Breast epithelium (tissue), 4 donors: ENCODE data around the gene CFAP58. TPM values are rescaled to one million over a fixed set of nuclear protein-coding genes. Genes with fewer than 3 reads are reported as not detected.

Experiments
- DNase-seq, 2 donors: peaks; one replicate each; pipeline ENCODE4 v3.0.0-alpha.2; 2019; ENCODE audit warnings: low spot score in 2 of 2
- H3K27ac ChIP-seq, 2 donors: fragments of 200-600 bp; sonication (generic) in 1 of 2; one replicate each; pipeline ENCODE4 v1.5.1; 2016 to 2019; ENCODE audit warnings: mild to moderate bottlenecking in 1 of 2
- H3K27me3 ChIP-seq, 2 donors: fragments of 200-600 bp; sonication (generic) in 1 of 2; one replicate each; pipeline versions ENCODE4 v1.5.1 to v1.6.0; 2017 to 2019; ENCODE audit warnings: control low read depth in 1 of 2, mild to moderate bottlenecking in 1 of 2
- H3K36me3 ChIP-seq: fragments of 200-600 bp; one replicate; pipeline ENCODE4 v1.5.1; 2019
- H3K4me1 ChIP-seq, 2 donors: fragments of 200-600 bp; sonication (generic); one replicate each; pipeline ENCODE4 v1.5.1; 2016 to 2019; ENCODE audit warnings: control low read depth in 1 of 2
- H3K4me3 ChIP-seq, 3 donors: fragments of 200-600 bp; sonication (generic); 1 replicate in 2 of 3; 2 replicates in 1 of 3; pipeline ENCODE4 v1.5.1; 2016 to 2019; ENCODE audit warnings: mild to moderate bottlenecking in 3 of 3, moderate library complexity in 2 of 3
- H3K9me3 ChIP-seq, 2 donors: fragments of 200-600 bp; sonication (generic) in 1 of 2; one replicate each; pipeline ENCODE4 v1.5.1; 2016 to 2019; ENCODE audit warnings: control low read depth in 1 of 2
- POLR2A ChIP-seq: fragments of 450-650 bp; IDR thresholded peaks from one replicate; pipeline ENCODE4 v1.6.1; 2016; ENCODE audit warnings: antibody characterized with exemption, mild to moderate bottlenecking, moderate library complexity
- POLR2AphosphoS5 ChIP-seq, 3 donors: sonication (generic); formaldehyde crosslinking; IDR thresholded peaks; one replicate each; pipeline ENCODE4 v1.6.1; 2017; ENCODE audit warnings: antibody characterized with exemption in 3 of 3
- intact Hi-C: fragments of 100-400 bp; cut with DNase I; formaldehyde crosslinking; loops from one replicate; pipeline ENCODE4 v1.15.1; 2023; ENCODE audit warnings: low total_unique reads
- total RNA-seq, 3 donors: library from RNA; depleted of rRNA; stranded (reverse); fragments of >200 nt; gene quantifications; one replicate each; pipeline ENCODE4 v1.1.0, GENCODE V29; 2016
- TF ChIP-seq, protein P1 (sequence below), 3 donors: fragments of 450-650 bp; IDR thresholded peaks; one replicate each; pipeline ENCODE4 v1.5.1; 2016 to 2017; ENCODE audit warnings: antibody characterized with exemption in 3 of 3, mild to moderate bottlenecking in 3 of 3, moderate library complexity in 3 of 3

Gene CFAP58
- total RNA-seq, 3 donors from 2014 or later = 0.16 to 0.98 (median 0.88) TPM

DNA sequence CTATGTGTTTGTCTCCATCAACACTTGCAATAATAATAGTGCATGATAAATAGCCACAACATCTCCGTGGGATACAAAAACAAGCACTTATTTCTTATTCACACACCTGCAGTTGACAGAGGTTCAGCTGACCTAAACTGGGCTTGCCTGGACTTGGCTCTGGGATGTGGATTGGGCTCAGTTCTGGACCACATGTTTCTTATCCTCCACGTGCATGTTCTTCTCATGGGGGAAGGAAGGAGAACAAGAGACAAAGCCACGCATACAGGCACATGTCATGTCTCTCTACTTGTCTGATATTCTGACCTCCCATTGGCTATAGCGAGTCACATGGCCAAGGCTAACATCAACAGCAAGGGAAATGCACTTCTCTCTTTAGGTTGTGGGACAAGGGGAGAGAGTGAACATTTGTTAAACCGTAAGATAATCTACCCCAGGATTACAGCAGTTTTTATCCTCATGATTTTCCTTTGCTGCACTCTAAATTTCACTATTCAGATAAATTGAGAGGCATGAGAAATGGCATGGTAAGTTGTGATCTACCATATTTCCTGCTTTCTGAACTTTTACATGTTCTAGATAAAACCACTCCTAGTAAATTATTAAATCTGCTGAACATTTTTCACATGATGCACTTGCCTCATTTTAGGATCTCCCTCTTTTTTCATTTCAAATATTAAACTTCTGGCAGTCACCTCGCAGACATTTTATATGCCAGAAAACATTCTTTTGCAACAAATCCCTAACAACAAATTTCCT is 33.7 kb downstream of the CFAP58 start:
- intact Hi-C loops = no loop called here
- no peaks in the 10 kb centered on the region for H3K9me3 ChIP-seq
- no peak overlapping the region for H3K4me3 ChIP-seq
- no peak for DNase-seq
- TF ChIP-seq POLR2AphosphoS5 (IDR thresholded peaks at IDR 0.05) (no peak), POLR2A (no peak)
- TF ChIP-seq, protein P1, sequence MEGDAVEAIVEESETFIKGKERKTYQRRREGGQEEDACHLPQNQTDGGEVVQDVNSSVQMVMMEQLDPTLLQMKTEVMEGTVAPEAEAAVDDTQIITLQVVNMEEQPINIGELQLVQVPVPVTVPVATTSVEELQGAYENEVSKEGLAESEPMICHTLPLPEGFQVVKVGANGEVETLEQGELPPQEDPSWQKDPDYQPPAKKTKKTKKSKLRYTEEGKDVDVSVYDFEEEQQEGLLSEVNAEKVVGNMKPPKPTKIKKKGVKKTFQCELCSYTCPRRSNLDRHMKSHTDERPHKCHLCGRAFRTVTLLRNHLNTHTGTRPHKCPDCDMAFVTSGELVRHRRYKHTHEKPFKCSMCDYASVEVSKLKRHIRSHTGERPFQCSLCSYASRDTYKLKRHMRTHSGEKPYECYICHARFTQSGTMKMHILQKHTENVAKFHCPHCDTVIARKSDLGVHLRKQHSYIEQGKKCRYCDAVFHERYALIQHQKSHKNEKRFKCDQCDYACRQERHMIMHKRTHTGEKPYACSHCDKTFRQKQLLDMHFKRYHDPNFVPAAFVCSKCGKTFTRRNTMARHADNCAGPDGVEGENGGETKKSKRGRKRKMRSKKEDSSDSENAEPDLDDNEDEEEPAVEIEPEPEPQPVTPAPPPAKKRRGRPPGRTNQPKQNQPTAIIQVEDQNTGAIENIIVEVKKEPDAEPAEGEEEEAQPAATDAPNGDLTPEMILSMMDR (IDR thresholded peaks at IDR 0.05) = no peak
- H3K27ac ChIP-seq = no peak overlapping the region
- no peaks in the 10 kb centered on the region for H3K27me3 ChIP-seq
- no peaks in the 10 kb centered on the region for H3K4me1 ChIP-seq
- H3K36me3 ChIP-seq = no peaks in the 10 kb centered on the region

DNA sequence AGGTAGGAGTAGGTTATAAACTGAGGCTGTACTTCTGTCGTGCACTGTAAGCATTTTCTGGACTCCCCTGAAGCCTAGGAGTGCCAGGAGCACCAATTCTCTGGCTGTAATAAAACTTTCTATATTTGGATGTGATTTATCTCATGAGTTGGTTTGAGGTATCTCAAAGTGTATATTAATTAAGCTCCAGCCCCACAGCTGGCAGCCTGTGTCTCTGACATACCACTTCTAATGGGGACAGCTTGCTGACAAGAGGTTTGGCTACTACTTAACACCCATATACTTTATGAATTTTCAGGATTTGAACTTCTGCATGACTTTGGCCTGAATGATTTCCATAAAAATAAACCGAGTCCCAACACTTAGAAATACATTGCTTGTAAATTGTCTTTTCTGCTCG is 35.2 kb downstream of the CFAP58 start:
- TF ChIP-seq, protein P1 (IDR thresholded peaks at IDR 0.05) = no peak
- TF ChIP-seq POLR2AphosphoS5 (IDR thresholded peaks at IDR 0.05) = no peak
- no peak for TF ChIP-seq POLR2A
- no peaks in the 10 kb centered on the region for H3K27me3 ChIP-seq
- DNase-seq = no peak
- no peaks in the 10 kb centered on the region for H3K9me3 ChIP-seq
- H3K27ac ChIP-seq = no peak overlapping the region
- H3K4me3 ChIP-seq = no peak overlapping the region
- H3K36me3 ChIP-seq = no peaks in the 10 kb centered on the region
- H3K4me1 ChIP-seq = no peaks in the 10 kb centered on the region
- intact Hi-C loops = no loop called here

DNA sequence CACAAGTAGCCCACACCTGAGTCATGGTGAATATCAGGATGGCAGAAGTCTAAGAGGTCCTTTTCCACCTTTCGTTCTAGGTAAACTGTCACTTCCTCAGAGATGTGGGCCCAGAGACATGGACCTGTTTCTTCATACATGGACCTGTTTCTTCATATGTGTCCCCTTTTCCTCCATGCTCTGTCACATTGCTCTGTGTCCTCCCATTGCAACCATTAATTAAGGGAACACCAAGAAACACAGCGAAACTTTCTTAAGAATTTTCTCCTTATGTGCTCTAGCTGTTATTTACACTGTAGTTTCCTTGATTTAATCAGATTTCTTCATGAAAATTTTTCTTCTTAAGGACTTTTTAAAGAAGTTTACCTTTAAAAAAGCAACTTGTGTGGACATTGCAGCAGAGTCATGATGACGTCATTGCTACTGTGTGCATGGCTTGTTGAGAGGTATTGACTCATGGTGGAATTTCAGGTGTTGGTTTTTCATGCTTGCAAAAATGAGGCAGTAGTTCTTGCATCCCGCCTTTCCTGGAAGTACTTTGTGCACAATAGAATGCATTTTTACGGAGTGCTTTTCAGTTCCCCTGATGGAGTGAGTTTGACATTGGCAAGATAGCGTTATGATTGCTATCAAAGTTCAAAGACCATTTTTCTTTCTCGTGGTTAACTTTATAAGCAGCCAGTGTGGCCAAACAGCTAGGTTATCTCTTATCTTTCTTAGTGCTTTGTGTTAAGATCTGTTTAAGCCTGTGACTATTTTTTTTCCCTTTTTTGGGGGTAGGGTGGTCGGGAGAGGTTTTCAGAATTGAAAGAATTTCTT is 37.7 kb downstream of the CFAP58 start:
- no peak overlapping the region for H3K4me3 ChIP-seq
- intact Hi-C loops = no loop called here
- no peaks in the 10 kb centered on the region for H3K4me1 ChIP-seq
- H3K27me3 ChIP-seq = no peaks in the 10 kb centered on the region
- no peak for DNase-seq
- no peaks in the 10 kb centered on the region for H3K36me3 ChIP-seq
- no peak overlapping the region for H3K27ac ChIP-seq
- no peaks in the 10 kb centered on the region for H3K9me3 ChIP-seq
- TF ChIP-seq POLR2AphosphoS5 (IDR thresholded peaks at IDR 0.05) (no peak), POLR2A (no peak)
- TF ChIP-seq, protein P1 (IDR thresholded peaks at IDR 0.05) = no peak

DNA sequence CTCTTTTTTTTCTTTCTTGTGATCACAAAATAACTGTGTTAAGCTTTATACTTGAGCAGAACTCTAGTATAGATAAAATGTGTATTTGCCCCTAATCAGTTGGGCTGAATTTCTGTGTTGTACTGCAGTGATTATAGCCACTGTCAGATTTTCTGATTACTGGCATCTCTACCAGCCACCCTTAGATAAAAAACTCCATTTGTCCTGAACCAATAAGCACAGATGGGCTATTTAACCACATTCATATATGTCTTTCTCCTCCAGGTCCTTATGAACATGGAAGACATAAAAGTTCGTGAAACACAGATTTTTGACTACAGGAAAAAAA is 38.3 kb downstream of the CFAP58 start:
- H3K27me3 ChIP-seq = no peaks in the 10 kb centered on the region
- intact Hi-C loops = no loop called here
- no peaks in the 10 kb centered on the region for H3K36me3 ChIP-seq
- H3K4me3 ChIP-seq = no peak overlapping the region
- no peaks in the 10 kb centered on the region for H3K4me1 ChIP-seq
- TF ChIP-seq POLR2AphosphoS5 (IDR thresholded peaks at IDR 0.05) = no peak
- TF ChIP-seq, protein P1 (IDR thresholded peaks at IDR 0.05) = no peak
- TF ChIP-seq POLR2A = no peak
- no peaks in the 10 kb centered on the region for H3K9me3 ChIP-seq
- H3K27ac ChIP-seq = no peak overlapping the region
- DNase-seq = no peak

- H3K27me3 ChIP-seq = no peaks in the 10 kb centered on the region
- H3K27ac ChIP-seq = no peak overlapping the region
- no peaks in the 10 kb centered on the region for H3K4me1 ChIP-seq
- DNase-seq = no peak
- no peak for TF ChIP-seq POLR2A
- TF ChIP-seq, protein P1 (IDR thresholded peaks at IDR 0.05) = no peak
- no peak for TF ChIP-seq POLR2AphosphoS5 (IDR thresholded peaks at IDR 0.05)
- no peaks in the 10 kb centered on the region for H3K36me3 ChIP-seq
- H3K9me3 ChIP-seq = no peaks in the 10 kb centered on the region
- H3K4me3 ChIP-seq = no peak overlapping the region
- intact Hi-C loops = no loop called here
Observed at GRCh38 chr10:104393387-104393786, 39.8 kb downstream of the CFAP58 start.
